Smooth muscle cell of bladder (primary cell): ENCODE results near the gene STAC3. TPM values are rescaled to one million over a fixed set of nuclear protein-coding genes. Genes with fewer than 3 reads are reported as not detected.

Source experiments
- total RNA-seq: library from RNA; depleted of rRNA; stranded (reverse); fragments of >200 nt; gene quantifications from 2 replicates; pipeline ENCODE4 v1.2.3, GENCODE V29; 2014

Gene STAC3
- 0.14 and 0.37 TPM in 2 replicates for total RNA-seq

GRCh38 chr12:57250956-57251355 lies at the start of gene STAC3:
STAC3 (minus strand) TSS chr12:57251187; CDS start chr12:57249636, 1,551 bp downstream.

GRCh38 chr12:57229634-57230380 lies 21.2 kb downstream of the STAC3 start, which contains the start of gene SHMT2:
SHMT2 (plus strand) TSS chr12:57229711; CDS start chr12:57229779, 68 bp downstream.

GRCh38 chr12:57216014-57216911 lies 34.7 kb downstream of the STAC3 start, which contains the start of gene NXPH4:
NXPH4 (plus strand) TSS chr12:57216794; CDS start chr12:57216970, 176 bp downstream.

Other genes starting within 250 kb of the STAC3 start
- 2.8 and 3.6 TPM in 2 replicates for gene ZBTB39, start 244.6 kb downstream of the STAC3 start, total RNA-seq
- gene TAC3, start 234.7 kb downstream of the STAC3 start, total RNA-seq: not detected in 2 replicates
- gene MYO1A, start 201.1 kb downstream of the STAC3 start, total RNA-seq: under 0.01 TPM in 1 of 2 replicates, not detected in the other
- 3.8 and 4.7 TPM in 2 replicates for gene NEMP1, start 172.4 kb downstream of the STAC3 start, total RNA-seq
- 26.6 and 39.9 TPM in 2 replicates for gene NAB2, start 162.1 kb downstream of the STAC3 start, total RNA-seq
- 75.2 and 76.1 TPM in 2 replicates for gene STAT6, start 139.8 kb downstream of the STAC3 start, total RNA-seq
- 258 and 432 TPM in 2 replicates for gene LRP1, start 122.7 kb downstream of the STAC3 start, total RNA-seq
- gene LRP1-AS, start 103.6 kb downstream of the STAC3 start, total RNA-seq: not detected in 2 replicates
- 0.28 and 0.65 TPM in 2 replicates for gene NXPH4, start 34.4 kb downstream of the STAC3 start, total RNA-seq
- 223 and 313 TPM in 2 replicates for gene SHMT2, start 21.5 kb downstream of the STAC3 start, total RNA-seq
- 8.0 and 9.0 TPM in 2 replicates for gene R3HDM2, start 179.9 kb upstream of the STAC3 start, total RNA-seq
- gene INHBC, start 183.6 kb upstream of the STAC3 start, total RNA-seq: not detected in 2 replicates
- gene INHBE, start 204.1 kb upstream of the STAC3 start, total RNA-seq: 9.0 and 12.7 TPM in 2 replicates
- 0.18 and 0.71 TPM in 2 replicates for gene GLI1, start 208.6 kb upstream of the STAC3 start, total RNA-seq
- gene ARHGAP9, start 228.7 kb upstream of the STAC3 start, total RNA-seq: 0.09 and 0.28 TPM in 2 replicates
- 181 and 241 TPM in 2 replicates for gene MARS1, start 236.9 kb upstream of the STAC3 start, total RNA-seq